ENCODE results near the gene RAB6A. TPM values are rescaled to one million over a fixed set of nuclear protein-coding genes. Genes with fewer than 3 reads are reported as not detected.

Gene RAB6A
- total RNA-seq, 6 donors from 2014 or later, result 63.9 to 161 (median 136) TPM

DNA sequence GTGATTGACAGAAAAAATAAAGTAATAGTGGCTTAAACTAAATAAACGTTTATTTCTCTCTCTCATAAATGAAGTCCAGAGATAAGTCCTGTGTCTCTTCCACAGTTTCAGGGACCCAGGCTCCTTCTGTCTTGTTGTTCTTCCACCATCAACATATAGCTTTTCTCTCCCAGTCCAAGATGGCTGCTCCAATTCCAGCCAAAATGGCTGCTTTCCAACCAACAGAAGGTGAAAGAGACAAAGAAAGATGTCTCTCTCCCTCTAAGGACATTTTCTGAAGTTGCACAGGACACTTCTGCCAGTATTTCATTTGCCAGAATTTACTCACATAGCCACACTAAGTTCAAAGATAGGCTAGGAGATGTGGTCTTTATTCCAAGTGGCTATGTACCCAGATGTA, 123.9 kb downstream of the RAB6A start:
- Histone ChIP-seq H3K27ac (no peak overlapping the region), H3K4me1 (no peaks in the 10 kb centered on the region), H3K9me3 (no peaks in the 10 kb centered on the region), H3K27me3 (no peaks in the 10 kb centered on the region), H3K36me3 (no peaks in the 10 kb centered on the region), H3K4me3 (no peak overlapping the region)
- WGBS, 2 donors, result 84 to 86% methylated on average over 1 of the region's 1 CpG
- no peak for ATAC-seq (ENCODE audit: low FRiP score in 2 of 2)
- TF ChIP-seq POLR2A (IDR thresholded peaks at IDR 0.05), result no peak
- TF ChIP-seq EP300 (IDR thresholded peaks at IDR 0.05), result no peak
- TF ChIP-seq CTCF (IDR thresholded peaks at IDR 0.05), result no peak
- TF ChIP-seq POLR2AphosphoS5 (IDR thresholded peaks at IDR 0.05), result no peak
- DNase-seq, result no peak

GRCh38 chr11:73636249-73636648, 124.6 kb downstream of the RAB6A start:
- DNase-seq (no peak), ATAC-seq (ENCODE audit: low FRiP score in 2 of 2) (no peak)
- H3K9me3 ChIP-seq, result no peaks in the 10 kb centered on the region
- H3K4me1 ChIP-seq, result no peaks in the 10 kb centered on the region
- TF ChIP-seq POLR2A (IDR thresholded peaks at IDR 0.05), result no peak
- TF ChIP-seq POLR2AphosphoS5 (IDR thresholded peaks at IDR 0.05), result no peak
- H3K4me3 ChIP-seq, result no peak overlapping the region
- 94 to 100% methylated on average over 2 to 5 of the region's 5 CpGs for WGBS, 2 donors
- H3K27me3 ChIP-seq, result no peaks in the 10 kb centered on the region
- H3K27ac ChIP-seq, result no peak overlapping the region
- H3K36me3 ChIP-seq, result no peaks in the 10 kb centered on the region

DNA sequence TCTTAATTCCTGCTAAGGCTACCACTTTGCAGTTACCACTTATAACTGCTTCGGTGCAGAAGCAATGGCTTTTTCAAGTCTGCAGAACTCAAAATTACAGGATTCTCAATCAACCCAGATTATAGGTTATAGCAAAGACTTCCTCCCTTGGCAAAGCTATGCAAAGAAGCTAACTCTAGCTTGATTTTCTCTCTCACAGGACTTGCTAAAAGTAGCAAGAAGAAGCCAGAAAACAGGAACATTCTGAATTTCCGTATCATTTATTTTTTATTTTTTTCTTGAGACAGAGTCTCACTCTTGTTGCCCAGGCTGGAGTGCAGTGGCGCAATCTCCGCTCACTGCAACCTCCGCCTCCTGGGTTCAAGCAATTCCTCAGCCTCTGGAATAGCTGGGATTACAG, 125.2 kb downstream of the RAB6A start:
- Histone ChIP-seq H3K27ac (no peak overlapping the region), H3K27me3 (no peaks in the 10 kb centered on the region), H3K36me3 (no peaks in the 10 kb centered on the region), H3K9me3 (no peaks in the 10 kb centered on the region), H3K4me1 (no peaks in the 10 kb centered on the region), H3K4me3 (no peak overlapping the region)
- TF ChIP-seq POLR2A (IDR thresholded peaks at IDR 0.05), result no peak
- no peak for TF ChIP-seq CTCF (IDR thresholded peaks at IDR 0.05)
- TF ChIP-seq POLR2AphosphoS5 (IDR thresholded peaks at IDR 0.05), result no peak
- no peak for TF ChIP-seq EP300 (IDR thresholded peaks at IDR 0.05)
- ATAC-seq (ENCODE audit: low FRiP score in 2 of 2) (no peak), DNase-seq (no peak)
- WGBS, 2 donors, result 83 to 92% methylated on average over 5 of the region's 5 CpGs

GRCh38 chr11:73633999-73634398, 126.9 kb downstream of the RAB6A start:
- ATAC-seq (ENCODE audit: low FRiP score in 2 of 2) (no peak), DNase-seq (no peak)
- Histone ChIP-seq H3K27me3 (no peaks in the 10 kb centered on the region), H3K4me3 (no peak overlapping the region), H3K36me3 (no peaks in the 10 kb centered on the region), H3K27ac (no peak overlapping the region), H3K4me1 (no peaks in the 10 kb centered on the region), H3K9me3 (no peaks in the 10 kb centered on the region)
- 78 to 87% methylated on average over 2 of the region's 2 CpGs for WGBS, 2 donors
- TF ChIP-seq EP300 (IDR thresholded peaks at IDR 0.05), result no peak
- TF ChIP-seq POLR2AphosphoS5 (IDR thresholded peaks at IDR 0.05), result no peak
- no peak for TF ChIP-seq CTCF (IDR thresholded peaks at IDR 0.05)
- no peak for TF ChIP-seq POLR2A (IDR thresholded peaks at IDR 0.05)

DNA sequence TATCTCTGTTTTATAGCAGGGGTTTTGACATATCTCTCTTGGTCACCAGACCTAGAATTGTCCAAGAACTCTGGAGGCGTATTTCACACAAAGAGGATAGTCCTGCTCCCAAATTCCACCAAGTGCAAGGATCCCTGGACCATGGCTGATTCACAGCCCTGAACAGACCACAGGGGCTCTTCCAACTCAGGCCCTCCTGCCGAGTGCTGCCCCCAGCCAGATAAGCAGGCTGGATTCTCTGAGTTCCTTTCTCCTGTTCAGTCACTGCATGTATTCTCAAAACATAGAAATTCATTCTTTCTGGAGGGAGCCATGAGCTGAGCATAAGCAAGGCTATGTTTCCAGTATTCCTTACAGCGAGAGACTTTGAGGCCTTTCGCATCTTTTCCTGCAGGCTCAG, 127.9 kb downstream of the RAB6A start:
- 95 to 96% methylated on average over 4 of the region's 4 CpGs for WGBS, 2 donors
- no peak for ATAC-seq (ENCODE audit: low FRiP score in 2 of 2)
- Histone ChIP-seq H3K9me3 (no peaks in the 10 kb centered on the region), H3K36me3 (no peaks in the 10 kb centered on the region), H3K4me1 (no peaks in the 10 kb centered on the region), H3K4me3 (no peak overlapping the region), H3K27me3 (no peaks in the 10 kb centered on the region), H3K27ac (no peak overlapping the region)
- DNase-seq, result no peak
- TF ChIP-seq POLR2AphosphoS5 (IDR thresholded peaks at IDR 0.05), result no peak
- TF ChIP-seq POLR2A (IDR thresholded peaks at IDR 0.05), result no peak
- no peak for TF ChIP-seq CTCF (IDR thresholded peaks at IDR 0.05)
- no peak for TF ChIP-seq EP300 (IDR thresholded peaks at IDR 0.05)
